ENCODE measurements around the gene GID8. TPM values are rescaled to one million over a fixed set of nuclear protein-coding genes. Genes with fewer than 3 reads are reported as not detected.
A peak's percentile ranks its signal among the peaks of the same experiment; 100 is the strongest.

GID8 gene
- total and polyA plus RNA-seq, 9 of the 15 experiments (the other 6 are each of a cell fraction or from before 2014, with no cell fraction given): 7.5 to 31.6 (median 22.2) TPM

GRCh38 chr20:62925076-62925419, 12.9 kb upstream of the GID8 start (continued):
- peak; percentile 19 for TF ChIP-seq RBBP5 (IDR thresholded peaks at IDR 0.05; ENCODE audit: borderline replicate concordance, insufficient read depth, low read length, poor library complexity, severe bottlenecking)
- no peak for TF ChIP-seq ZSCAN29 (IDR thresholded peaks at IDR 0.05)
- TF ChIP-seq, protein P1, sequence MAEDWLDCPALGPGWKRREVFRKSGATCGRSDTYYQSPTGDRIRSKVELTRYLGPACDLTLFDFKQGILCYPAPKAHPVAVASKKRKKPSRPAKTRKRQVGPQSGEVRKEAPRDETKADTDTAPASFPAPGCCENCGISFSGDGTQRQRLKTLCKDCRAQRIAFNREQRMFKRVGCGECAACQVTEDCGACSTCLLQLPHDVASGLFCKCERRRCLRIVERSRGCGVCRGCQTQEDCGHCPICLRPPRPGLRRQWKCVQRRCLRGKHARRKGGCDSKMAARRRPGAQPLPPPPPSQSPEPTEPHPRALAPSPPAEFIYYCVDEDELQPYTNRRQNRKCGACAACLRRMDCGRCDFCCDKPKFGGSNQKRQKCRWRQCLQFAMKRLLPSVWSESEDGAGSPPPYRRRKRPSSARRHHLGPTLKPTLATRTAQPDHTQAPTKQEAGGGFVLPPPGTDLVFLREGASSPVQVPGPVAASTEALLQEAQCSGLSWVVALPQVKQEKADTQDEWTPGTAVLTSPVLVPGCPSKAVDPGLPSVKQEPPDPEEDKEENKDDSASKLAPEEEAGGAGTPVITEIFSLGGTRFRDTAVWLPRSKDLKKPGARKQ (CRISPR knock-in tag; IDR thresholded peaks at IDR 0.05): no peak
- no peak for TF ChIP-seq ZNF592 (IDR thresholded peaks at IDR 0.05)
